Peyer's patch (tissue), 4 donors: ENCODE results near the gene RPL38. TPM values are rescaled to one million over a fixed set of nuclear protein-coding genes. Genes with fewer than 3 reads are reported as not detected.

Experiments used
- DNase-seq, 3 donors: peaks; one replicate each; pipeline ENCODE4 v3.0.0-alpha.2; 2017 to 2019
- H3K27ac ChIP-seq, 4 donors: fragments of 200-600 bp; sonication (generic); one replicate each; pipeline ENCODE4 v1.5.1; 2016 to 2019
- H3K27me3 ChIP-seq, 2 donors: fragments of 200-600 bp; sonication (generic); one replicate each; pipeline ENCODE4 v1.5.1; 2019
- H3K36me3 ChIP-seq, 3 donors: fragments of 200-600 bp; sonication (generic); one replicate each; pipeline ENCODE4 v1.5.1; 2016 to 2019
- H3K4me1 ChIP-seq, 4 donors: fragments of 200-600 bp; sonication (generic); one replicate each; pipeline ENCODE4 v1.5.1; 2016 to 2019
- H3K4me3 ChIP-seq, 4 donors: fragments of 200-600 bp; sonication (generic); 1 replicate in 3 of 4; 2 replicates in 1 of 4; pipeline ENCODE4 v1.5.1; 2016 to 2019; ENCODE audit warnings: mild to moderate bottlenecking in 1 of 4
- H3K9me3 ChIP-seq, 4 donors: fragments of 200-600 bp; sonication (generic); one replicate each; pipeline ENCODE4 v1.5.1; 2016 to 2019; ENCODE audit warnings: mild to moderate bottlenecking in 1 of 4
- CTCF ChIP-seq, 6 experiments: fragments of 450-650 bp in 4 of 6; fragments of 200-600 bp in 2 of 6; sonication (generic) in 1 of 6; IDR thresholded peaks; one replicate each; pipeline ENCODE4 v1.5.1; 2017 to 2019; ENCODE audit warnings: antibody characterized with exemption in 6 of 6, mild to moderate bottlenecking in 3 of 6, moderate library complexity in 1 of 6
- POLR2A ChIP-seq, 2 donors: fragments of 450-650 bp; IDR thresholded peaks; one replicate each; pipeline ENCODE4 v1.5.1; 2017; ENCODE audit warnings: antibody characterized with exemption in 2 of 2, mild to moderate bottlenecking in 2 of 2, moderate library complexity in 2 of 2
- total RNA-seq, 4 donors: library from RNA; depleted of rRNA; stranded (reverse); fragments of >200 nt; gene quantifications; one replicate each; pipeline ENCODE4 v1.1.0, GENCODE V29; 2016

RPL38 gene
- total RNA-seq, 4 donors from 2014 or later, result 222 to 392 (median 289) TPM

GRCh38 chr17:74241431-74241830, 38.0 kb downstream of the RPL38 start:
- Histone ChIP-seq H3K36me3 (no peaks in the 10 kb centered on the region), H3K27ac (no peak overlapping the region), H3K9me3 (no peaks in the 10 kb centered on the region), H3K27me3 (no peaks in the 10 kb centered on the region), H3K4me1 (no peaks in the 10 kb centered on the region), H3K4me3 (no peak overlapping the region)
- TF ChIP-seq POLR2A (IDR thresholded peaks at IDR 0.05), result no peak
- no peak for TF ChIP-seq CTCF (IDR thresholded peaks at IDR 0.05)
- DNase-seq, result no peak

- H3K4me1 ChIP-seq, result no peaks in the 10 kb centered on the region
- no peak for TF ChIP-seq POLR2A (IDR thresholded peaks at IDR 0.05)
- no peak for TF ChIP-seq CTCF (IDR thresholded peaks at IDR 0.05)
- no peaks in the 10 kb centered on the region for H3K9me3 ChIP-seq
- H3K36me3 ChIP-seq, result no peaks in the 10 kb centered on the region
- no peaks in the 10 kb centered on the region for H3K27me3 ChIP-seq
- no peak overlapping the region for H3K4me3 ChIP-seq
- DNase-seq, result no peak
- no peak overlapping the region for H3K27ac ChIP-seq
These were observed 38.4 kb downstream of the RPL38 start for GRCh38 chr17:74241847-74242246.

- no peaks in the 10 kb centered on the region for H3K36me3 ChIP-seq
- TF ChIP-seq POLR2A (IDR thresholded peaks at IDR 0.05) (no peak), CTCF (IDR thresholded peaks at IDR 0.05) (no peak)
- no peak for DNase-seq
These were observed 39.7 kb downstream of the RPL38 start for GRCh38 chr17:74243013-74243755.

GRCh38 chr17:74244128-74244527, 40.6 kb downstream of the RPL38 start:
- Histone ChIP-seq H3K4me3 (no peak overlapping the region), H3K36me3 (no peaks in the 10 kb centered on the region), H3K27ac (no peak overlapping the region), H3K4me1 (no peaks in the 10 kb centered on the region), H3K27me3 (no peaks in the 10 kb centered on the region), H3K9me3 (no peaks in the 10 kb centered on the region)
- TF ChIP-seq POLR2A (IDR thresholded peaks at IDR 0.05) (no peak), CTCF (IDR thresholded peaks at IDR 0.05) (no peak)
- DNase-seq, result no peak

More at GRCh38 chr17:74243013-74243755, 39.7 kb downstream of the RPL38 start:
- no peaks in the 10 kb centered on the region for H3K4me1 ChIP-seq
- H3K4me3 ChIP-seq, result no peak overlapping the region
- H3K27ac ChIP-seq, result no peak overlapping the region
- no peaks in the 10 kb centered on the region for H3K9me3 ChIP-seq
- no peaks in the 10 kb centered on the region for H3K27me3 ChIP-seq

- Histone ChIP-seq H3K36me3 (no peaks in the 10 kb centered on the region), H3K4me3 (no peak overlapping the region), H3K27ac (no peak overlapping the region), H3K4me1 (no peaks in the 10 kb centered on the region), H3K9me3 (no peaks in the 10 kb centered on the region), H3K27me3 (no peaks in the 10 kb centered on the region)
- TF ChIP-seq POLR2A (IDR thresholded peaks at IDR 0.05) (no peak), CTCF (IDR thresholded peaks at IDR 0.05) (no peak)
- DNase-seq, result no peak
These were observed 41.1 kb downstream of the RPL38 start for GRCh38 chr17:74244548-74244947.
